GM13977 (cell line): ENCODE measurements around the gene INPP4B.

Experiments used
- DNase-seq: peaks from one replicate; pipeline ENCODE4 v3.0.0; 2012; ENCODE audit warnings: low spot score
- CTCF ChIP-seq: IDR thresholded peaks from 2 replicates; pipeline ENCODE4 v1.5.1; 2012; ENCODE audit warnings: mild to moderate bottlenecking, control low read depth; ENCODE audit not compliant: insufficient read depth; ENCODE audit errors: extremely low read depth, missing control alignments
- in situ Hi-C: fragments of 300-500 bp; cut with MboI; formaldehyde crosslinking; loops from one replicate; pipeline ENCODE4 v1.12.0; 2022; ENCODE audit warnings: low sequenced_read_pairs, low pct_unique_long_range_greater_than_20kb, mixed read lengths, inconsistent platforms; ENCODE audit not compliant: unreplicated experiment

The INPP4B gene

GRCh38 chr4:142238589-142238988, 607.5 kb downstream of the INPP4B start:
- TF ChIP-seq CTCF: no peak
- in situ Hi-C loops: no loop called here
- no peak for DNase-seq

- TF ChIP-seq CTCF: no peak
- DNase-seq: no peak
- in situ Hi-C loops: no loop called here
These were observed 609.8 kb downstream of the INPP4B start for GRCh38 chr4:142236268-142236667.

GRCh38 chr4:142231787-142232186, 614.3 kb downstream of the INPP4B start:
- TF ChIP-seq CTCF: no peak
- in situ Hi-C loops: no loop called here

GRCh38 chr4:142230991-142231390, 615.1 kb downstream of the INPP4B start:
- in situ Hi-C loops: no loop called here
- TF ChIP-seq CTCF: no peak
- DNase-seq: no peak

More at GRCh38 chr4:142231787-142232186, 614.3 kb downstream of the INPP4B start:
- no peak for DNase-seq

- TF ChIP-seq CTCF: no peak
- no peak for DNase-seq
- in situ Hi-C loops: no loop called here
These were observed 620.1 kb downstream of the INPP4B start for GRCh38 chr4:142226014-142226413.

- no peak for DNase-seq
- TF ChIP-seq CTCF: no peak
- in situ Hi-C loops: no loop called here
These were observed 624.0 kb downstream of the INPP4B start for GRCh38 chr4:142222127-142222526.

GRCh38 chr4:142218726-142219125, 627.4 kb downstream of the INPP4B start:
- no peak for DNase-seq
- in situ Hi-C loops: no loop called here
- TF ChIP-seq CTCF: no peak
